GM12864 (cell line): Measurements from ENCODE around the gene SALL3.

ENCODE experiments used
- DNase-seq: peaks from one replicate; pipeline ENCODE4 v3.0.0-alpha.2; 2011; ENCODE audit warnings: low read depth
- H3K4me3 ChIP-seq: 2 replicates; pipeline ENCODE4 v1.5.1; 2011; ENCODE audit warnings: mild to moderate bottlenecking, low read depth, low read length, control low read depth
- CTCF ChIP-seq: IDR thresholded peaks from 2 replicates; pipeline ENCODE4 v1.5.1; 2011; ENCODE audit warnings: low read depth, mild to moderate bottlenecking, moderate library complexity, low read length, control low read depth, inconsistent platforms; ENCODE audit errors: missing control alignments

The SALL3 gene

DNA sequence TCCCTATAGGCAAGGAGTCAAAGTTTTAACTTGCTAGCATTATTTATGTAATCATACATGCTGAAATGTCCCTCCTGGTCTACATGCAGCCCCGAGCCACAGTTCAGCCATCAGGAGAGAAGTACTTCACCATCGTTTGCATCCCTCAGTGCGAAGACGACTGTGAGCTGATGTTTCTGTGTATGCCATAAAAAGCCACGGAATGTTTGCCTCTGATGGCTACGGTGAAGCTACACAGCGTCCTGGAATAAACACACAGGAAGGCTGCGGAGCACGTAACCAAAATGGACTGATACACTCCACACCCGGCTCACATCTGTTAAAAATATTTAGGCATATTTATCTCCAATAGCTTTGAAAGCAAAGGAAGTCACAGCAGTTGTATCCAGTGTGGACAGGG lies 4.3 kb upstream of the SALL3 start:
- DNase-seq, result no peak
- no peak for TF ChIP-seq CTCF
- H3K4me3 ChIP-seq, result no peak overlapping the region

- no peak for DNase-seq
- no peak for TF ChIP-seq CTCF
- H3K4me3 ChIP-seq, result no peak overlapping the region
These were observed 3.8 kb upstream of the SALL3 start for GRCh38 chr18:78975699-78976335.

DNA sequence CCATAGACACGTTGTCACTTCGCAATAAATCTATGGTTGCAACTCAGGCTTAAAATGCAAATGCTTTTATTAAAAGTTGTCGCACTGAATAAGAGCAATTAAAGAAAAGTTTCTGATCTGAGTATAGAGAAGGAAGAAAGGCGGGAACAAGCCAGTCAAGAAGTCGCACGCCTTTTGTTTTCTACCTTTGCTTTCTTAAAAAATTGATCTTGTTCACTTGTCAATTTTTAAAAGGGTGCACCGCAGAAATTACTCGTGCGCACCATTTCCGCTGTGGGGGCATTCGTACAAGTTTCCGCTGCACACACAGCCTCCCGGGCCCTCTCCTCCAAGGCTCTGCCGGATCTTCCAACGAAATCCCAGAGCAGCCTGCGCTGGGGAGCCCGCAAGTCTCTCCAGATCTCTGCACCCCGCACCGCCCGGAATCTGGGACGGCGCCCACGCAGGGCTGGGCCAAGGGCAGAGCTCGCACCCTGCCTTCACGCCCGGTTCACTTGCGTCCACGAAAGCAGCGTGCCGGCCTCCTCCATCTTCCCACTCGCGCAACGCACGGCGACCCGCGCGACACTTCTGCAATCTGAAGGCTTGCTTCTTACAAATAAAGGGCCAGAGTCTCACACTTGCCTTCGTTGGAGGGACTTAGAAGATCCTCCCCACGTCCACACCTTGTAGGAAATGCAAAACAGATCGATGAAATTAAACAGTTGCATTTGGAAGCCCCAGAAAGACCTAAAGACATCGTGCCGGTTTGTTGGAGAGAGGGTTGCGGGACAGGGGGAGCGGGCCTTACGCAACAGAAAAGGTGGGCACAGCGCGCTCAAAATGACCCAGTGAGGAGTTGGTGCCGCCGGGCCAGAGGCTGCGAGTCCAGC lies 2.6 kb upstream of the SALL3 start:
- H3K4me3 ChIP-seq, result no peak overlapping the region
- TF ChIP-seq CTCF, result no peak
- no peak for DNase-seq

- TF ChIP-seq CTCF, result no peak
- no peak overlapping the region for H3K4me3 ChIP-seq
- DNase-seq, result no peak
These were observed 1.8 kb upstream of the SALL3 start for GRCh38 chr18:78977637-78978348.

DNA sequence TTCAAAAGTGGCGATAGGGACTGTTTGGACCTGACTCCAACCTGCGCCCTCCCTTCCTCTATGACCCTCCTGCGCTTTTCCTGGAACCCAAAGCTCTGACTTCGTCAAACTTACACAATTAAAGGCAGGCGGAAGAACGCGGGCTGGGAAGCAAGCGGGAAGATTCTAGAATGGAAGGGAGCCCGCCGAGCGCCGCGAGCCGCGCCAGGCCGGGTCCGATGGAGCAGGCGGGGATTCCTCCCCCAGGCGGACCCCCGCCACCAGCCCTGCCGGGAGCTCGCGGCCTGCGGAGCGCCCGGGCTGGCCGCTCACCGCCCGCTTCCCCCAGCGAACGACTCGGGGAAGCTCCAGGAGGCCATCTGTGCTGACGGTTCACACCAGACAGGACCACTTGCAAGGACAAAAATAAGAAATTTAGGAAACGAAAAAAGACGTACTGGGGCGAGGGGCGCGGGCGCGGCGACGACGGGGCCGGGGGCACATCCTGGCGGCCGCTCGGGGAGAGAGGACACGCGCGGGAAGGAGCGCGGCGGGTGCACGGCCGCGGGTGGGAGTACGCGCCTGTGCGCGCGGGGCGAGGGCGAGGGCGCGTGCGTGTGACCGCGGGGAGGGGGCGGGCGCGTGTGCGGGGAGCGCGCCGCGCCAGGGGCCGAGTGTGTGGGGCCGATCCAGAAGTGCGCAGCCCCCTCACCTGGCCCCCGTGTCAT lies 1.1 kb upstream of the SALL3 start:
- TF ChIP-seq CTCF, result no peak

DNA sequence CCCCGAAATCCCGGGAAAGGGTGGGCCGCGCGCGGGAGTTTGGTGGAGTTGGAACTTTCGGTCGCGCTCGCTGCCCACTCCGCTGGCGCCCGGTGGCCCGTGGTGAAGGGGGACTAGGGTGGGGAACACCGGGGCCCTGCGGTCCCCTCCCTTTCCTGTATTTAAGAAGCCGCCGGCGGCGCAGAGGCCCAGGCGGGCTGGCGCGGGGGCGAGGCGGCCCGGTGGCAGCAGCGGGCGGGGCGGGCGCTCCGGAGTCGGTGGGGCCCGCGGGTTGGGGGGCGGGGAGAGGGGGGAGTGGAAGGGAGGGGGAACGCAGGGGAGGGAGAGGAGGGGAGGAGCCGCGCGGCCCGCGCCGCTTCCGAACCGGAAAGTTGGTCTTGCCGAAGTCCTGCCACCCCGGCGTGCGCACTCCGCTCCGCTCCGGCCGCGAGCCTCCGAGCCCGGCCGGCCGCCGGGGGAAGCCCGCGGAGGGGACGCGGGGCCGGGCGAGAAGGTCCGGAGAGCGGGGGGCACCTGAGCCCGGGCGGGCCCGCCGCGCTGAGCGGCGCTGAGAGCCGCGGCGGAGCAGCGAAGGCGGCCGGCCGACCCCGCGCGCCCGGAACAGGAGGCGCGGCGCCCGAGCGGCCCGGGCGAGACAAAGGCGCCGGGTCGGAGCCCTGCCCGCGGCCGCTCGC lies 425 bp upstream of the SALL3 start:
- no peak for DNase-seq
- TF ChIP-seq CTCF, result no peak
- no peak overlapping the region for H3K4me3 ChIP-seq

More for the DNA sequence above, 1.1 kb upstream of the SALL3 start:
- DNase-seq, result no peak
- H3K4me3 ChIP-seq, result no peak overlapping the region
